HG02840 (cell line): ENCODE measurements around the gene ATF3.
A peak's percentile ranks its signal among the peaks of the same experiment; 100 is the strongest.

Source experiments
- ATAC-seq: cut with Tn5 transposase; IDR thresholded peaks from one replicate; pipeline ENCODE4 v1.9.1; 2021; ENCODE audit warnings: mild to moderate bottlenecking, moderate library complexity, moderate number of reproducible peaks; ENCODE audit not compliant: unreplicated experiment, low FRiP score

Gene ATF3

DNA sequence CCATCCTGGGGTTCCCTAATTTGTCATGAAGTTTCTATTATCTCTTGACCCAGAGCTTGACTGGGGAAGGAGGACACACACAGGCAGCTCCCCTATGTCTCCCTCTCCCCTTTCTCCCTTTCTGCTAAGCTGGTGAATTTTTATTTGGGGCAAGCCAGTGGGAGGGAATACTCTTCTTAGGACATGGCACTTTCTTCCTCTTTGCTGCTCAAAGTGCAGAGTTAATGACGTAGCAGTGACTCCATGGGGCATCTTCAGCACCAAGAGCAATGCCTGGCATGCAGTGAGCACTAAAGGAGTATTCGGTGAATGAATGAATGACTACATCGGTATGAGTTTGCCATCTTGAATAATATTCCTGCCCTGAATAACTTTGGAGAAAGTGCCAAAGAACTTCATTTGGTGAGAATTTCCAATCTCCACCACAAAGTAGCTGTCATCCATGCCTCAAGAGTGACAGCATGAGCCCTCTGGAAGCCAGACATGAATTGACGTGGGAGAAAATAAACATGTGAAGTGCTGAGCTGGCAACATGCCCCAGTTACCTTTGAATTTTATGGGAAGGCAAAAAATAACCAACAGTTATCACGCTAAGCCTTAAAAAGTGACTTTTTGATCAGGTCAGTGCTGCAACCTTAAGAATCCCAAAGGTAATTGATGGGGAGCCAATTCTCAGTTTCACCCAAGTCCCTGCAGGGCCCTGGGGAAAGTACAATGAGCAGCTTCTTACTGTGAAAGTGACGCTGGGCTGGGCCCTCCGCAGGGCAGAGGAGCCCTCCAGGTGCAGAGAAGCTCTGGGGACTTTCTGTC lies 22.1 kb upstream of the ATF3 start:
- peak; percentile 80 for ATAC-seq

DNA sequence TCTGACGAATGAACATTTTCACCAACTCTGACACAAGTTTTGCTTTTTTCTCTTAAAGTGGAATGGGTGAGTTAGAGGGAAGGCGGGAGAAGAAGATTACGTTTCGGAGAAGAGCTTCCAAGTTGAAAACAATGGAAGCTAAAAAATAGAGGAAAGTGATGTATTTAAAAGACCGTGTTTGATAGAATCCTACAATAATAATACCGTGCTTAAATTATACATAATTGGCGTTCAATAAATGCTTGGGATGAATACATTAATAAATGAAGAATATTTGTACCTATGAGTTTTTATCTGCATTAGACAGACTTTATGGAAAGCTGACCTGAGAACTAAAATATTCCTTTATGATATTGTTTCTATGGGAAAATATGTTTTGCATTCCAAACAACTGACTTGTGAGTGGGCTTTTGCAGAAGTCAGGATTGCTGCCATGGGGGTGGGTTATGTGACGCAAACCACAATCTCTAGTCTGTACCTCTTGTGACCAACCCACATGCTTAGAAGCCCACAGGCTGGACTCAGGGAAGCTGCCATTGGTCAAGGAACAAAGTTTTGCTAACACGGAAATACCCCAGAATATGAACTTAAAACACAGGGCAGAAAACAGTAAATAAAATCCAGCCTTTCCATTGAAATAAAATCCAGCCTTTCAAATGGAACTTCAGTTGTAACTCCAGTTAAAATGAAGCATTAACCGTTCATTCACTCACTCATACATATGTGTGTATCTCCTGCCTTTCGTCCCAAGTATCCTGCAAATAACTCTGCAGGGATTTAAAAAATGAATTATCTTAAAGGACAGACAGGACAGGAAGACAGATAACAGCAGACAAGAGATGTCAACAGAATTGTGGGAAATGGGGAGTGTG lies 21.3 kb upstream of the ATF3 start:
- no peak for ATAC-seq

DNA sequence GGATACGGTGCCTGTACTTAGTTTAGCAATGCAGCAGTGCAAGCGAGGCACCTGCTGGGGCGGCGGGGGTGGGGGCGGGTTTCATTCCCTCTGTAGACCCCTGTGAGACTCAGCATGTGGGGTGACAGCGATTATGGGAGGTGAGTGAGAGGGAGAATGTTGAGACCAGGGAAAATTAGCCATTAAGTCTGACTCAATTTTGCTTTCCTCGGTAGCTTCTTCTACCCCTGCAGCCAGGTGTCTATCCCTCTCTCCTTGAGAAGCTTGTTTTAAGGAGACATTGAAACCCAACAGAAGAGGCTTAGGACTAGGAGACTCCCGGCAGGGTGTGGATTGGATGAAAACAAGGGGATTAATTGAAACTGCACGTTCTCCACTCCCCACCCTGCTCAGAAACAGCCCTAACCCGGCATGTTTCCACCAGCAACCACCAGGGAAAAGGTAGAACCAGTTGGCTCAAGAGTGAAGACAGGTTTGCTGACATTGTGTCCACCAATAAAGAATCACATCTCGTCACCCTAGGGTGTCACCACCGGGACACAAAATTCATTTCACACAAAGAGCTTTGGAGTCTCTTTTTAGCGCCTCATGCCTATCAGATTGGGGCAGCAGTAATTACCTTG lies 20.6 kb upstream of the ATF3 start:
- no peak for ATAC-seq

DNA sequence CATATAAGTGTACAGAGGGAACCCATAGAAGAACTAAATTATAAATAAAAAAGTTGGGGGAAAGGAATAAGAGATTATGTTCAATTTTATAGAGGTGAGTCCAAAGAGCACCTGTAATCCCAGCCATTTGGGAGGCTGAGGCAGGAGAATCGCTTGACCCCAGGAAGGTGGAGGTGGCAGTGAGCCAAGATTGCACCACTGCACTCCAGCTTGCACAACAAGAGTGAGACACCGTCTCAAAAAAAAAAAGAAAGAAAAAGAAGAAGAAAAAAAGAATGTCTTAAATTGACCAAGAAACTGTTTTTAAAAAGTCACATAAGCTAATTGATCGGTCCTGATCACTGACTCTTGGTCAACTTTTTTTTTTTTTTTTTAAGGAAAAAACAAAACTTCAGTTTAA lies 19.1 kb upstream of the ATF3 start:
- no peak for ATAC-seq

DNA sequence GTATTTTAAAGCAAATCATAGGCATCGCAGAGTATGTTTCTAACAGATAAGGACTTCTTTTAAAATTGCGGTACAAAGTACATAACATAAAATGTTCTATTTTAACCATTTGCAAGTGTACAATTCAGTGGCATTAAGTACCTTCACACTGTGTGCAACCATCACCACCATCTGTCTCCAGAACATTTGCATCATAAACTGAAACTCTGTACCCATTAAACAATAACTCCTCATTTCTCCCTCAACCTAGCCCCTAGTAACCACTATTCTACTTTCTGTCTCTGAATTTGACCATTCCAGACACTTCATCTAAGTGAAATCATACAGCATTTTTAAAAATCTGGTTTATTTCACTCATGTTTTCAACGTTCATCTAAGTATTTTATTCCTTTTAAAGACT lies 16.6 kb upstream of the ATF3 start:
- no peak for ATAC-seq

DNA sequence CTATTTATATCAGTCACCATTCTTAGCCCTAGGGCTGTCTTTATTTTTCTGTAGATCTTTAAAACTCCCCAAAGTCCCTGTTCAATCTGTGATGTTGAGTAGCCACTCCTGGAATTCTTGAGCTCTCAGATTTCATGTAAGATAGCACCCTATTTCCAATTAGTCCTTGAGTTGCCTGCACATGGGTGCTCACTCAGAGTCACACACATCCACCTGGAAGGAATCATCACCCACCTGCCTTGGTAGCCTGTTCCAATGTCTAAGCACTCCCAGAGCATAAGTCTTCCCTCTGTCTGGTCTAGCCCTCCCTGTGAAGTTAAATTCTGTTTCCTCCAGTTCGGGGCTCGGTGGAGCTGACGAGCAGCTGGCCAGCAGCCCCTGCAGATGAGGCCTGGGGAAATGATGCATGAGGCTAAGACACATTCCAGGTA lies 14.7 kb upstream of the ATF3 start:
- ATAC-seq = no peak

DNA sequence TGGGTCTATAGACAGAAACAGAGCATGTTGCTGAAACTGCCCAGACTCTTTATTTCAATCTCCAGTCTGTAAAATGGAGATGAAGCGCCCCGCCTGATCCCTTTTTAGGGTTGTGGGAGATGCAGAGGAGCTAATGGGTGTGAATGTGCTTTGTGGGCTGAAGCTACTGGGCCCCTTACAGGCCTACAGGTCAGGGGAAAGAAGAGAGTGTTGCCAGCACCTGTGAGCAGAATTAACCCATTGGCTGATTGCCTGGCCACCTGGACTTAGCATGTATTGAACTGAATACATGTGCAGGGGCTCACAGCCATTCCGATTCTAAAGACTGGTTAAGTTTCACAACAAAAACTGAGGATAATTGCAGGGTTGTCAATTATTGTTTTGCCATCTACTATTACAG lies 13.9 kb upstream of the ATF3 start:
- ATAC-seq = no peak

DNA sequence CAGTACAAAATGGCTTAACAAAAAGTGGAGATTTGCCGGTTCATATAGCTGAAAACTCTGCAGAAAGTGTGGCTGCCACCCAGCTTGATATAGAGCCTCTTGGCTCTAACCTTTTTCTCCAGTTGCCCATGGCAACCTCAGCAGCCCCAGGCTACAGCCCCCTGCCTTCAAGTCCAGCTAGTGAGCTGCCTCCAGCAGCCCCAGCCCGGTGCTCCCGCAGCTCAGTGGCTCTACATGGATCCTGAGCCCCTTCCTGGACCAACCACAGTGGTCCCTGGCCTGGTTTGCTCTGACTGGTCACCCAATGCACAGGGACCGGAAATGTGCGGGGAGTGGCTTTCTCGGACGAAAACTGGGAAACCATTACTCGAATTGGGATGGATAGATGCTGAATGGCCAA lies 13.3 kb upstream of the ATF3 start:
- ATAC-seq = no peak

DNA sequence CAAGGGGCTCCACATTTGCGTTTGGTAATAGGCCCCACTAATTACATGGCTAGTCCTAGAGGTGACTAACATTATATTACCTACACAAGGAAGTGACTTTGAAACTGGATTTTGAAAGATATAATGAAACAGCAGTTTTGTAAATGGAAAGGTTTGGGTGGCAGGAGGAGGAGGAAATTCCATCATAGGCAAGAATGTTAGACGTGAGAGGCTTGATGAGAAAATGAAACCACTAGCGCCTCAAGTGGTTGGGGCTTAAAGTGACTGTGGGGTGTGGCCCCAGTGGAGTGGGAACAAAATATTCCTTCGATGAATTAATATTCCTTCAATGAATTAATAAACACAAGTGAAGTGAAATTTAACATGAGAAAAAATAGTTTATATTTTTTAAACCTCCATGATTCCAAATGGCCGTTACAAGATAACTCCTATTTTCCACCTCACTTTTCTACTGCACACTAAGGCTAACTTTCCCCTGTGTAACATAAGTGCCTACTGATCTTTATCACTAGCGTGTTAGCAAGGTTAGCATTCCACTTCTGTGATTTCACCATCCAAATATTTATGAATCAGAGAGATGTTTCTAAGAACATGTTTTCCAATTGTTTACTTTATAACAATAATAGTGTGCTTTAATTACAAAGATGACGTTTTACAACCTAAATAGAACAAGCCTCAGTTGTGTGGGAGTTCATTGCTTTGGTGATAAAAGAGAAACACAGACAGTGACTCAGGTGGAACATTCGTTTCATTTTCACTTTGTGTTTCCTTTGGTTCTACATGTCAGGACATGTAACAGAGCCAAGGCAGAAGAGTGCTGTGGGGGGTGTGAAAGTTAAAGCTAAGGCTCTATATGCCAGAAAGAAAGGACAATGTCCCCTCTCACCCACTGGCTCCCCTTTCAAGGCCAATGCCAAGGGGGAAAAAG lies 12.5 kb upstream of the ATF3 start:
- ATAC-seq = peak; percentile 88

DNA sequence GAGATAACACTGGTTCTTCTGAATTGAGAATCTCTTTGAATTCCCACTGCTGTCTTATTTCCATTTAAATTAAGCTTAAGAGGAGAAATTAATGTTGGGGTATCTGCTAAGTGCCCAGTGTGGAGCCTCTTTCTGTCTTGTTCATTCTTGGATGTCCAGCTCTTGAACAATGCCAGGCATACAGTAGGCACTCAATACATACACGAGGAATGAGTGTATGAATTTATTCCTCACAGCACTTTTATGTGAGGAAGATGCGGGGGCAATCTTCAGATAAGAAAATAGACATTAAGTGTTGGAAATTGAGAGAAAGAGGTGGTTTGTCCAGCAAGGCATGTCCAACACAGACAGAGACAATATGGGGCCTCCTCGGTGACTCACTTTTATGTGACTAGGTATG lies 11.8 kb upstream of the ATF3 start:
- ATAC-seq = no peak

DNA sequence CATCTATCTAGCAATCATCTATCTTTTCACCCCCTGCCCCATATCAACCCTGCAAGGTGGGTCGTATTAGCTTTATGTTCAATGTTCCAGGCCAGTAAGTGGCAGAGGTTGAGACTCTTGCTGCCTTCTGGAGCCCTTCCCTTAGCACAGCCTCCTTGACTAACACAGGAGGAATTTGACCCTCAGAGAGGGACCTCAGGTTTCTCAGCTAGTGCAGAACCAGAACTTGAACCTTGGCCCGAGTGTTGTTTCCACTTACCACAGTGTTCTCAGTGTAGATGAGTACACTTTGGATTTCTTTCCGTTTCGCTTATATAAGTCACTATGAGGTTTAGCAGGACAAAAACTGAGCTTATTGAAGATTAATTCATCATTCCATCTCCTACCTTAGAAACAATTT lies 11.1 kb upstream of the ATF3 start:
- ATAC-seq = no peak

DNA sequence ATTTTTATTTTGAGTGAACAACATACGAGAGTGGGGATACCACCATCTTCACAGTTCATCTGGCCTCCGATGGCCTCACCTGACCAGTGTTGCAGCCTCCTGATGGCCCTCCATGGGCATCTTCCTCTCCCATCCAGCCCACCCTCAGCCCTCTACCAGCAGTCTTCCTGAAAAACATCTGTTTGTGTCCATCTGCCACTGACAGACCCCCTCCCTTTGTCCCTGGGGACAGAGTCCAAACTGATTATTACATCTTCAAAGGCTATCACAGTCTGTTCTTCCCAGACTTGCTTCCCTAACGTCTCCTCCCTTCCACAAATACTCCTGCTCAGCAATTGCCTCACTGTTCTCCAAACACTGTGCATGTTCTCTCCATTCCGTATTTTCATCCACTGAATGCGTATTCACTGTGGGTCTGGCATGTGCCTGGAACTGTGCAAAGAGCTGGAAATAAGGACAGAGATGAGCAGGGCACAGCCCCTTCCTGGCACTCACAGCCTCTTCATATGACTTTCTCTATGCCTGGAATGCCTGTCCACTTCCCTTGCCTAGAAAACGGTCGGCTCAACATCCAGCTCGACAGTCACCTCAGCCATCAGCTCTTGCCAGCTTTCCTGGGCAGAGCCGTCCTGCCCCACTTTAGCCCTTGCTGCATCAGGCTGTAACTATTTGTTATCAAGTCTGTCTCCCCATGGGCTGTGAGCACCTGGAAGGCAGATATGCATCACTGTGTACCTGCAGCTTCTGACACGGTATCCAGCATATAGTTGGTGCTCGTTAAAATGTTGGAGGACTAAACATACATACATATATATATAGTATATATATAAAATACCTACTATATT lies 8.3 kb upstream of the ATF3 start:
- no peak for ATAC-seq

DNA sequence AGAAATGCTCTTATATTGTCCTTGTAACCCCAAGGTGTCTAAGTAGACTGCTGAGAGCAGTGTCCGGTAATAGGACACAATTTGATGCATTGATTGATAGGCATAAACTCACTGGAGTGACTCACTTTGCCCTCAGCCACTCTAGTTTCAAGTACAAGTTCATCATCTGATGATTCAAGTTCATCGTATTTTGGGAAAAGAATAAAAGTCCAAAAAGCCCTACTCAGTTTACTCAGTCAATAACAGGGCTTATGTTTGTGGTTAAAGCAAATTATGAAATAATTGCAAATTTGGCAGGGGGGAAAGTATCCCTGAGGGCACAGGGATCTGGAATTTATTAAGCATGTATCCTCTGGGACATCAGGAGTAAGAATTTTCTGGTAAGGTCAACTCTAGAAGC lies 7.6 kb upstream of the ATF3 start:
- no peak for ATAC-seq

DNA sequence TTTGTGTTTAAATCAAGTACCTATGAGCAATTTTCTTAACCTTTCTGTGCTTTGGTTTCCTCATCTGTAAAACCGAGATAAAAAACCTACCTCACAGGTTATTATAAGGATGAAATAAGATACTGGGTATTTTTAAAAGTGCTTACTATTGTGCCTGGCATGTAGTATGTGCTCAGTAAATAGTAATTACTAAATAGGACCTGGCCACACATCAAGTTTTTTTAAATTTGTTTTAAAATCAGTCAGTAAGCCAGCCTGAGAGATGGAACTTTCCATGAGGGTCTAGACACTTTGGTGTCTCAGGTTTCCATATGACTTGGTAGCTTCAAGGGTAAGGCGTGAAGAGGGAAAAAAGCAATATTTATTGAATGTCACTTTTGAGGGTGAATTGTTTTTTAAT lies 7.0 kb upstream of the ATF3 start:
- no peak for ATAC-seq

DNA sequence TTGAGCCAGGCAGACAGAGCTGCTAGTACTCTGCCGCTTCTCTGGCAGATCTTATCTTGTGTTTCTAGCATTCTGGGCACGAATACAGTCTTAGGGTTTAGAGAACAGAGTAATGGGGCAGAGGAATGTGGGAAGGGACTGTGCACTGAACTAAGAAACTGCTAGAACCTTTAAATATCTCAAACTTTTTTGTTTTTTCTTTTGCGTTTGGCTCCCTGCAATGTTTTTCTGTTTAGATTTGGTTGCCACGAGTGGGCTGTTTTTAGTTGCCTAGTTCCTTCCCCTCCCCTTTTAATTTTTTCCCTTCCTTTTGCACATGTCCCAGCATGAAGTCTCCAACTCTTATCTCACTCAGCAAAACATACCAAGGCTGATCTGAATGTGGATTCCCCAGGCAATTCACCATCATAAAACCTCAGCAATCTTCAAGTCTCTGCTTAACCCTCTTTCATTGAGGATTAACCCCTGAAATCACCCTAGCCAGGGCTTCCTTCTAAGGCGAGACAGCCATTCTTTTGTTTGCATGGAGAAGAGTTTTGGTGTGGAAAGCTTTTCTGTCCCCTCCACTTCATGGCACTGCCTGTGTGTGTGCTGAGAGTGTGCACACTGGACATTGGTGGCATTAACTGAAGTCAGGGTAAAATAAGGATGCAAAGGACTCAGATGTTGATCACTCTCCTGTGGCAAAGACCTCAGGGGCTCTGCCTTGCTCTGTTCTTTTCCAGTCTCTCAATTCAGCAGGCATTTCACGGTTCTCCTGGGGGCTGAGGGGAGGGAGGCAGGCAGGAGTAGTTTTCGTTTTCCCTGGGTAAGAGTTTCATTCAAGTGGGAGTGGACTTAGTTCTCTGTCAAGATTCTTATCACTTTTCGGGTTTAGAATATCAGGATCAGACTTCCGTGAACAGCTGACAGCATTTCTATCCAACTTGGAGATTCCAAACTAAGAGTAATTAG lies 2.8 kb upstream of the ATF3 start:
- ATAC-seq = no peak

DNA sequence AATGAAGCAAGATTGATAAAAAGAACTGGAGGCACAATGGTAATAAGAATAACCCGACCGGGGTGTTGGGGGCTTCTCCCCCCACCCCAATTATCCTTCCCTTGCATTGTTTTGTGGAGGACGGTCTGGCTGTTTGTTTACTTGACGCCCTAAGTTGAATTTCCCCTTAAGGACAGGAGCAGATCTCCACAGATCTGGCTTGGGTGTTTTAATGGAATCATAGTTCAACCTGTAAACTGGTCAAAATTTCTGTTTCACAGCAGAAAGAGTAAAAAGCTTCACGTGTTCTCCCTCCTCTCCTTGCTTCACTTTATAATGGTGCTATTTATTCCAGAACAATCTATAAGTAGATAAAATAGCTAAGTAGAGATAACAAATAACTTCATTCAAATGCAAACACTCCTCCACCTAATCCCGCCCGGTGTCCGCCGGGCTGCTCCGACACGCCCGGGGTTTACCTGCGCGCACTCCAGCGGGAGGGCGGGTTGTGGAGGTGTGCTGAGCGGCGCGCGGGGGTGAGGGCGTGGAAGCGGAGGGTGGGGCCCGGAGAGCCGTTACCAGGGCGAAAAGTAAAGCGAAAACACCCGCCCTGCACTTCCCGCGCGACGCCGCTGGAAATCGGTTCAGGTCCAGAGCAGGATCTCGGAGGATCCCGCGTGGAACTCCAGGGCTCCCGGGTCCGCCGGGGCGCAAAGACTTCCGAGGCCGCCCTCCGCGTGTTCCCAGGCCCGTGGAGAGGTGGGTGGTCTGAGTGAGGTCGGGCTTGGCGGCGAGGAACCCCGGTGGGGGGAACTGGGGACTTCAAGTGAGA lies 2.0 kb upstream of the ATF3 start:
- ATAC-seq = no peak

DNA sequence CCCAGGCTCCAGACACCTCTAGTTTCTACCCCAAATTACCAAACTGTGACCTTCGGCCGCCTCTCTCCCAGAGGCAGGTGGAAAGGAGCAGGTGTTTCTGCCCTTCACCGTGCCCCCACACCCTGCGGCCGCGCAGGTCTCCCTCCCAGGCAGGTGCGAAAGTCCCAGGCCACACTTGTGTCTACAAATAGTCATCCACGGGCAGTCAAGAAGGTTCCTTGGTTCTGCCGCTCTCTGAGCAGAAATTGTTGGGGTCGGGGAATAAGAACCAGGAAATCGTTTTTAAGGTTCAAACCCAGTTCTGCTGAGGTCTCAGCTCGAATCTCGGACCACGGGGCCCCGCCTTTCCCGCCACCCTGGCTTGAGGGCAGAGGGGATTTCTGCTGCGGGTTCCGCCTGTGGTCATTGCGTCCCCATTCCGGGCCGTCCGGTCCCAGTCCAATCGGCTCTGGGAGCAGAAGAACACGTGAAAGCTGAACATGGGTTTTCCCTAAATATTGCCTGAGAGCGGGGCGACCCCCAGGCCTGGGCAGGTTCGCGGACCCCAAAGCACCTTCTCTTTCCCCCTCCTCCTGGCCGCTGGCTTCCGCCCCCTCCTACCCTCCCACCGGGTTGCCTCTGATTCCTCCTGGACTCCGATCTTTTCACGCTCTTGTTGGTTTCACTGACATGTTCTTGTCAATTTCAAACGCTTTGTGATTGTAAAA lies 1.2 kb upstream of the ATF3 start:
- ATAC-seq = peak; percentile 9
